ENCODE results near the gene RAD51B. TPM values are rescaled to one million over a fixed set of nuclear protein-coding genes. Genes with fewer than 3 reads are reported as not detected.

Gene RAD51B
- total RNA-seq, 1 experiment from 2014 or later = 16.7 TPM

GRCh38 chr14:68447581-68448251, 628.1 kb downstream of the RAD51B start:
- Histone ChIP-seq H3K27me3 (ENCODE audit: insufficient read depth, low read length) (no peaks in the 10 kb centered on the region), H3K4me1 (ENCODE audit: insufficient read depth, low read length) (peaks cover 2% of the 10 kb centered on the region), H3K27ac (ENCODE audit: insufficient read length, low read depth, low read length) (no peak overlapping the region), H3K18ac (ENCODE audit: insufficient read length, low read depth, low read length) (no peak overlapping the region), H3K9me3 (ENCODE audit: control insufficient read depth, low read depth, low read length) (no peaks in the 10 kb centered on the region), H3T11ph (ENCODE audit: low read length) (peak overlapping the region; percentile 6), H2BK20ac (ENCODE audit: low read depth, low read length, poor library complexity, severe bottlenecking) (no peak overlapping the region), H3K9ac (ENCODE audit: extremely low read depth, insufficient read length, low read length) (no peak overlapping the region), H2BK12ac (ENCODE audit: insufficient read length, low read depth, low read length) (no peak overlapping the region), H3K4ac (ENCODE audit: low read depth, low read length) (no peak overlapping the region), H2AFZ (ENCODE audit: low read length) (no peak overlapping the region), H4K20me1 (ENCODE audit: control insufficient read depth, insufficient read depth, insufficient read length) (no peaks in the 10 kb centered on the region), H3K14ac (ENCODE audit: insufficient read depth, low read length) (no peak overlapping the region), H3K79me1 (ENCODE audit: insufficient read depth, low read depth, low read length, poor library complexity, severe bottlenecking) (no peaks in the 10 kb centered on the region), H3K56ac (ENCODE audit: insufficient read length, low read depth, low read length) (no peak overlapping the region), H4K5ac (ENCODE audit: insufficient read length, low read depth, low read length) (no peak overlapping the region), H3K23ac (ENCODE audit: insufficient read length, low read depth, low read length) (no peak overlapping the region), H2AK5ac (ENCODE audit: insufficient read length, low read length) (no peak overlapping the region), H4K91ac (ENCODE audit: insufficient read length, low read depth, low read length) (no peak overlapping the region), H3K79me2 (ENCODE audit: insufficient read depth, low read length) (no peaks in the 10 kb centered on the region), H2BK120ac (ENCODE audit: low read depth, low read length, poor library complexity, severe bottlenecking) (no peak overlapping the region), H3K4me2 (ENCODE audit: insufficient read depth, insufficient read length, low read length) (no peak overlapping the region), H2BK15ac (ENCODE audit: low read depth, low read length) (no peak overlapping the region), H4K8ac (replicated peaks; ENCODE audit: insufficient read length, low read depth, low read length) (no peak overlapping the region), H2BK5ac (ENCODE audit: insufficient read length, low read length) (no peak overlapping the region), H3K23me2 (ENCODE audit: insufficient read length, low read depth, low read length, poor library complexity, severe bottlenecking) (no peaks in the 10 kb centered on the region)
- no peaks in the 10 kb centered on the region for H3K36me3 Mint-ChIP-seq (ENCODE audit: insufficient read depth in 1 of 3, low read depth in 3 of 3)
- no CpG with 5 or more reads among the region's 4 CpGs for WGBS (ENCODE audit: extremely low coverage, insufficient read length, low lambda C conversion rate)
- H3K27me3 Mint-ChIP-seq (ENCODE audit: low read depth) = no peaks in the 10 kb centered on the region
- peak overlapping the region in 1 of 3 experiments; percentile 14; a peak in 1 of 7 replicates for H3K27ac Mint-ChIP-seq
- H3K4me1 Mint-ChIP-seq = peaks cover 44 to 46% of the 10 kb centered on the region in 2 experiments
- H3K4me3 Mint-ChIP-seq = no peak overlapping the region
- DNase-seq = no peak
- no peaks in the 10 kb centered on the region for H3K9me3 Mint-ChIP-seq
- TF ChIP-seq CTCF (conservative IDR thresholded peaks at IDR 0.05) = no peak
